Neural cell (in vitro differentiated cells): ENCODE results near the gene PTCH2.

Experiments
- CTCF ChIP-seq: fragments of 450-650 bp; IDR thresholded peaks from 2 replicates; pipeline ENCODE4 v1.5.1; 2014; ENCODE audit warnings: antibody characterized with exemption, mild to moderate bottlenecking, moderate library complexity; ENCODE audit not compliant: poor library complexity, severe bottlenecking
- EP300 ChIP-seq: fragments of 450-650 bp; conservative IDR thresholded peaks from 2 replicates; pipeline ENCODE4 v1.6.1; 2014; ENCODE audit warnings: antibody characterized with exemption, mild to moderate bottlenecking, moderate library complexity; ENCODE audit not compliant: poor library complexity, severe bottlenecking
- EZH2 ChIP-seq: fragments of 200-600, 300-800 bp; shearing (Covaris generic), sonication (generic); IDR thresholded peaks from 2 replicates; pipeline ENCODE4 v1.6.1; 2014; ENCODE audit warnings: antibody characterized with exemption, low read length, borderline replicate concordance, mild to moderate bottlenecking; ENCODE audit not compliant: insufficient read depth, poor library complexity, severe bottlenecking
- POLR2AphosphoS5 ChIP-seq: IDR thresholded peaks from 2 replicates; pipeline ENCODE4 v1.6.1; 2012
- REST ChIP-seq: IDR thresholded peaks from 2 replicates; pipeline ENCODE4 v1.6.1; 2012; ENCODE audit warnings: borderline replicate concordance
- TAF1 ChIP-seq: IDR thresholded peaks from 2 replicates; pipeline ENCODE4 v1.6.1; 2012; ENCODE audit warnings: low read depth

DNA sequence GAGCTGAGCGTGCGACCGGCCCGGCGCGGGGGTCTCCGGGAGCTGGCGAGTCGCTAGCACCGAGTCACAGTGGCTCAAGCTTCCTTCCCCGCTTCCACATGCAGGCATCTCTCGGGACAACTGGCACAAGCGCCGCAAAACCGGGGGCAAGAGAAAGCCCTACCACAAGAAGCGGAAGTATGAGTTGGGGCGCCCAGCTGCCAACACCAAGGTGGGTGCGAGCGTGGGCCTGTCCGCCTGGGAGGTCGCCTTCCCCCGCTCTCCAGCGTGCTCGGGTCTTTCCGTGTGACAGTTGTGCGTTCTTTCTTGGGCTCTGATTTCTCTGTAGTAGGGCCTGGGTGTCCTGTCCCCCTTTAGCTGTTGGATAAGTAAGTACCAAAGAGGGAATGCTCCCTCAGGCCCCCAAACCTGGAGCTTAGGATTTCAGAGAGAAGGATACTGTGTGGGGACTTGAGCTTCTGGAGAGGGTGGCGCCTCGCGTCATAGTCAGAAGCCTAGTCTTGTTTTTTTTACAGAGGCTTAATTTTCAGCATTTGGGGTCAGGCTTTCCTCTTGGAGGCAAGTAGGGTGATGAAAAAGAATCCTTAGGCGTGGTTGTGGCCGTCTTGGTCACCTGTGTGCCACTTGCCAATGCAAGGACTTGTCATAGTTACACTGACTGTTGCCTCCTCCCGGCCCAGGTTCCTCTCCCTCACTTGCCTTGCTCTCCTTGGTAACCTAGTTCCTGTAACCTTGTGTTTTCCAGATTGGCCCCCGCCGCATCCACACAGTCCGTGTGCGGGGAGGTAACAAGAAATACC, 66.9 kb downstream of the PTCH2 start:
- no peak for TF ChIP-seq POLR2AphosphoS5
- TF ChIP-seq EZH2, result no peak
- no peak for TF ChIP-seq EP300
- no peak for TF ChIP-seq CTCF
- TF ChIP-seq TAF1, result no peak
- no peak for TF ChIP-seq REST
